HG03097 (cell line): Measurements from ENCODE around the gene SPARCL1.

Source experiments
- ATAC-seq: cut with Tn5 transposase; IDR thresholded peaks from one replicate; pipeline ENCODE4 v1.9.1; 2021; ENCODE audit not compliant: unreplicated experiment, low FRiP score

The SPARCL1 gene

DNA sequence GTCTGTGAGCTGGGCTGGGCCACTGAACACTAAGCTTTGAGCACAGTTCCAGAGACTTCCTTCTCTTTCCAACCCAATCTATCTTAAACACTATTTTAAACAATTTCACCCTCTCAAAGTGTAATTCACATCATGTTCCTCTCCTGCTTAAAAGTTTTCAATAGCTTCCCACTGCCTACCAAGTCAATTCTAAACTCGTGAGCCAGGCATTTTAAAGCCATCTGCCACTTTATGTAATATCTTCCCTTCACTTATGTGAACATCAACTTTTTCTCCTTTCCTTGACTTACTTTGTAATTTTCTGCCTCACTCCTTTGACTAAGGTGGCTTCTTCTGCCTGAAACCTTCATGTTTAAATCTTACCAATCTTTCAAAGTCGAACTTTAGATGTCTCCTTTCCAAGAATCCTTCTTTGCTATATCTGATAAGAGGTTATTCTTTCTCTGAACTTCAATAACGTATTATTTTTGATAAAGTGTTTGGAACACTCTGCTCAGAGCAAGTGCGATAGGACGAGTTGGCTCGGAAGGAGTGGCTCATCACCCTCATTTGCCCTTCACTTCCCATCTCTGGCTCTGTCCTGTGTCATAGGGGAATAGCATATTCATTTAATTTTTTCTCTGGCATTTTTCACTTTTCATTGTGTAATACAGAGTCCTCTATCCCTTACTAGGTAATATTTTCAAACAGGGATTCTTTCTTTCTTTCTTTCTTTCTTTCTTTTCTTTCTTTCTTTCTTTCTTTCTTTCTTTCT, 13.0 kb upstream of the SPARCL1 start:
- no peak for ATAC-seq

DNA sequence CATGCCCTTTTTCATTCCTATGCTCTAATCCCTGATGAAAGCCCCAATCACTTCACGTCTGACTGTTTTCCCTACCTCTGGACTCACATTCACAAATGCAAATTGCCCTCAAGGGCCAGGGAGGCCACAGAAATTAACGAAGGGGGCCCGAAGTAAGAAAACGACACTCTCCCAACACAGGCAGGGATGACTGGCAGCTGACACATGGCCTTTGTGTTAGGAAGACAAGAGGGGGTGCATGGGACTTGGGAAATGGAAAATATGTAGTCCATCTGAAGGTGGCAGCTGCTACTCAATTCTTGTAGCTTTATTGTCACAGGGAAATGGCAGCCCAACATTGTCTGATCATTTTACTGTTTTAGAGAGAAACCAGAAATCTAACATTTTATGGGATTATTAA, 12.3 kb upstream of the SPARCL1 start:
- no peak for ATAC-seq

DNA sequence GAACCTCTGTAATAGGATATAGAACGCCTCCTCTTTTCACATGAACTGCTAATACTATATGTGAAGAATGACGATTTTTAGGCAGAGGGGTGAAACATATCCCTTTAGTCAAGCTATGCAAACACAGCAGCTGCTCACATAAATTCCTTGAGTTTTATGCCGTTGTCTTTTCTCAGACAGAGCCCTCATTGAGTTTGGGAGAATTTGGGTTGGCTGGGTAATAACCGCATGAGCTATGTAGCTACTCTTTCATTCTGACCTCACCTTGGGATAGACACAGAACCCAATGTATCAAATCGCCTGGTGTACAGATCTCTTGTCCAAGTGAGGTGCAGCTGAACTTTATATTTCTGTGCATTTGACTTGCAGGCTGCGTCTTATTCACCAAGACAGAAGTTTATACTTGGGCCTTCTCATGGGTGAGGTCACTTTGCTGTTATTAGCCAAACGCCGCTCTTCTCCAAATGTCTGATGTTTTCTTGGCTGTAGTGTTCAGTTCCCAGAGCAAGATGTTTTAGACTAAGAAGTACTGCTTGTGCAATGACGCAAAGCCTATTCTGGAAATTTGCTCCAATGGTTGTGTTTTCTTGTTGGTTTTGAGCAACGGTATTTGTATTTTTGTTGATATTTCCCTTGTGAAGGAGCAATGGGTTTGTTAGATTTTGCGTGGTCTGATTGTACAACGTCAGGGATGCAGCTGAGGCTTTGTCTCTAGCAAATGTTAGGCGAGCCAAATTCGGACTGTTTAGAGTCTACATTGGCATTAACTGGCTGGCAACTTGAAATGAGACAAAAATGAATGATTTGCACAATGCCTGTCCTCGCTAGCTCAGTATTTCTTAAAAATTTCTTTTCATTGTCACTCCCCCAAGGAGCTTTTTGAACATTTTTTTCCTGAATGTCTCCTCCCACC, 11.2 kb upstream of the SPARCL1 start:
- ATAC-seq, result no peak

DNA sequence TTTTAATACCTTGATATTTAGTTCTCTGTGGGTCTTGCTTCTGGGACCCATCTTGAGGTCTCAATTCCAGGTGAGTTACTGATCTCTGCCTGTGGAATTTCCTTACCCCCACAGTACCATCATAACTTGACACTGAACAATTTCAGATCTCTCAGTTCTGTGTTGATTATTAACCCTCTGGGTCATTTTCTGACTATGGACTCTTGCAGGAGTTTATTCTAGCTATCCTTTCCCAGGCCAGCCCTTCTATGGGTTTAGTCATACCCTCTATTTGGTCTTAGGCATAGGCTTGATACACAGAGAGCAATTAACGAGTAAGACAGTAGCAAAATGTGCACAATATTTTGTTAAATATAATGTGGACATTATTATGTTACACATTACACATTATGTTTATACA, 3.7 kb upstream of the SPARCL1 start:
- no peak for ATAC-seq

DNA sequence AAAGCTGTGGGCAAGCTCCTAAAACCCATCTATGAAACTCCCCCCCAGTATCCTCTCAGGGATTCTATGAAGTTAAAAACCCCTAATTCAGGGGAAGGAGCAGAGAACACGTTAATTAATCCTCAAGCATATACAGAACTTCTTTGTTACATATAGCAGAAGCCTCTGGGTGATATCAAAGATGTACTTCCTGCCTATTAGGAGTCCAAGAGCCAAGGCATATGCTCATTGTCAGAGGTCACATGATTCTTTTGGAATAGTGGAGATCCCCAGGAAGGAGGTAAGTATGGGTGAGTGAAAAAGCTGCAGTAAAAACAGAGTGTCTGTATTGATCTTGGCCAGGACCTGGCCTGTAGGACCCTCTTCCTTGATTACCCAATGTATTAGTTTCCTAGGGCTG, 2.9 kb upstream of the SPARCL1 start:
- ATAC-seq, result no peak

DNA sequence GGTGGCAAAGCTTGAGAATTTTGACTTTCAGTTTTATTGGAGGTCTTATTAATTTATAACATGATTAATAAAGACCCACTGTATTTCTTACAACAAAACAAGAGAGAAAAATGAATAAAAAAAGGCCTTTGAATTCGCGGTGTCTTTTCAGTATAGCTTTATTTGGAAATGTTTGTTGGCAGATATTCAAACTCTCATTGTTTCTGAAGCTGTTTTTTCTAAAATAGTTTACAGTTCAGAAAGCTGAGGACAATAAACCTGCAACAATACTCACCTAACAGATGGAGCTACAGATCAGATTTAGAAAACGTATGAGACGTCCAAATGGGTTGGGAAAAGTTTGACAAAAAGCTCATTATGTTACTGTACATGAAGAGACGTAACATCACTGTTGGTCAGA, 2.4 kb upstream of the SPARCL1 start:
- ATAC-seq, result no peak

DNA sequence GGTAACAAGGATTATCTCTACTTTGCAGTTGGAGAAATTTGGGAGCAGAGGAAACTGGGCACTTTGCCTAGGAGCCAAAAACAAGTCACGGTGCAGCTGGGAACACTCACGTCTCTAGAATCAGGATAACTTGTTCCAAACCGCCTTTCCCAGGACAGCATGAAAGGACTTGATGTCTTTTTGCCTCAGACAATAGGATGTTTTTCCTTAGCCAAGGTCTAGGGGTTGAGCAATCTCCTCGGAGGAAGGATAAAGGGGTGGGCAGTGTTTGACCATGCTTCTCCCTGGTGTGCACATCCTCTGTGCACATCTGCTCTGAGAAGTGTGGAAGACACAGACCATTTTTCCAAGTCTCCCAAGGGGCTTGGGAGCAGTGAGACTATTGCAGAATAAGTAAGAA, 1.7 kb upstream of the SPARCL1 start:
- ATAC-seq, result no peak

DNA sequence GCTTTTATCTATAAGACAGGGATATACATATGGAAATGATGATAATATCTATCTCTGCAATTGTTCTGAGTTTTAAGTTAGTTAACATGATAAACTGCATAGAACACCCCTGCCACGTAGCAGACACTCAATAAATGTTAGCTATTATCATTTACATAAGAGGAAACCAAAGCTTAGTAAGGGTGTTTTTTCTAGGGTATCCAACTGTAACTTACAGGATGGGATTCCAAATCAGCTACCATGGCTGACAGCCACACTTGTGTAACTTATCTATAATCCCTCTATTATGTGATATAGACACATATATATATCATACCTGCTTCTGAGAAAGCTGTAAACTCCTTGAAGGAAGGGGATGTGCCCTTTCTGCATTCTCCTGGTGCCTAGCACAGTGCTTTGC, 1.1 kb upstream of the SPARCL1 start:
- ATAC-seq, result no peak

DNA sequence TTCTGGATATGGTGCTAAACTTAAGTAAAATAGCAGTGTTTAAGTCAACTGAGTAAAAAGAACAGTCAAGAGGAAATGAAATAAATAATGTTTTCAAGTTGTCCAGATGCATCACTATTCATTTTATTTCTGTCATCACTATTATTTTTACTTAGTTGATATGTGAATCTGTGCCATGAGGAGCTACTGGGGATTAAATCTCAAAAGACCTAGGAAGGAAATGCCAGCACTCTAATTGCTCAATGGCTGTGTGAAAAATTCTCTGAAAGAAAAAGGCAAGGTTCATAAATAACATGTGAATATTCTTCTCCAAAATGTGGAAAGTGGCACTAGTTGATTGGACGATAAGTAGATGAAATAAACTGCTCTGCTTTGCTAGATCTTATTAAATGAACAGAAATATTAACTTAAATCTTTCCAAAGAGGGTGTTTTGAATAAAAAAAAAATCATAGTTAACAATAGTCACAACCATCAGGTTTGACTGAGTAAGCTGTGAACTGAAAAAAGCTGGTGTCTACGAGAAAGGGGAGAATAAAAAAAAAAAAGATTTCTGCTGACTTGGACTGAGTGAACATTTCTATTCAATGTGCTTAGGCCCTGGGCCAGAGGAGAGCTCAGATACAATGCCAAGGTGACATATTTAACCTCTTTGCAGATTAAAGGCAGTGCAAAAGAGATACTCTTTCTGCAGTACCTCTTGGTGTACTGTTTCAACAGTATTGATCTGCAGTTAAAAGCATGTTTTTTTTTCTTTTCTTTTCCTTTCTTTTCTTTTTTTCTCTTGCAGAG, 1.6 kb downstream of the SPARCL1 start:
- no peak for ATAC-seq

DNA sequence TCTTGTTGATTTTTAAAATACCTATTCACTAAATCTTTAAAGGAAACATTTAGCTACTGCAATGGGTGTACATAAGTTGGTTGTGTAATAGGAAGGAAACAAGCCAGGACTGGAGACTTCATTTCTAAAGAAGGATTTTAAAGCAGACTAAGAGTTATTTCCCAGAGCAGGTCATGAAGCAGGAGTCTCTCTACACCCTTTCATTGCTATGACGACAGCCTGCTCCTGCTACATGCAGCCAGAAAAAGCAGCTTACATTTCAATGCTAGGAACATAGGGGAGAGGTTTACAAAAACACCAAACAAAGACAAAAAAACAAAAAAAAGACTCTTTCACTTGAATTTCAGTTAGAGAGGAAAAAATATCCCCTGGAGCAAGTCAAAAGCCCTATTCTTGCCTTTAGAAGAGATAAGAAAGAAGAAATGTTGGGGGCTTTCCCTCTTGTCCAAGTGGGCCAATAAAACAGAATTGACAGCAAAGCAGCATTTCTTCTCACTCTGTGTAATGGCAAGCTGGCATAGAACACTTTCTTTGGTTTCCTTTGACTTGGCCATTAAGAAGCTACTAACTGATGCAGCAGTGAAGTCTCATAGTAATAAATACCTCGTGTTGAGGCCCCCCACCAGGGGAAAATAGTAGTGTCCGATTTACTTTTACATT, 3.4 kb downstream of the SPARCL1 start:
- ATAC-seq, result no peak

DNA sequence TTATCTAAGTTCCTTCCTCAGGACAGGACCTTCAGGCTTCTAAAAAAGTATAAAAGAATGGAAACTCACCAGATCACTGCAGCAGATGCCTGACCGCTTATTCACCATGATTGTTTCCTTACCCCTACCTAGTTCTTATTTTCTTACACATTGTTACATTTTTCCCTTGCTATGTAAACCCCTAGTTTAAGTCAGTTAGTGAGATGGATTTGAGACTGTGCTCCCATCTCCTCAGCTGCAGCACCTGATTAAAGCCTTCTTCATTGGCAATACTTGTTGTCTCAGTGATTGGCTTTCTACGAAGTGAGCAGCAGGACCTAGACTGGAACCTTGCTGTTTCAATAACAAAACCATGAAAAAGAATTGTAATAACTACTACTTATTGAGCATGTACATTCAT, 4.7 kb downstream of the SPARCL1 start:
- ATAC-seq, result no peak

DNA sequence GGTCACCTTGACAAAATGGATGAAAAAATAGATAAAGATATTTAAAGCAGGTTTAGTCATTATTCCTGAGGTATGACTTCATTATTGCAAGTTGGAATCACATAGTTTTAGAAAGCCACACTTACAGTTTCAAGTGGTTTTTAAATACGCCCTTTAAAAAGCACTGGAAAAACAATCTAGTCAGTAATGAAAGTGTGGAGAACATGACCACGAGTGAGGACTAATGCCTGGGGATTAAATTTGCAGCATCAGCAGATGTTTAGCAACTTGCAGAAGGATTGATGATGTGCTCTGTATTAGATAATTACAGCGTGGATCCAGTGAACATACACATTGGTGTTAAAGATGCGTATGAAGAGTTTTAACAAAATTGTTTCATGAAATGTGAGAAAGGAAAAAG, 5.9 kb downstream of the SPARCL1 start:
- no peak for ATAC-seq

DNA sequence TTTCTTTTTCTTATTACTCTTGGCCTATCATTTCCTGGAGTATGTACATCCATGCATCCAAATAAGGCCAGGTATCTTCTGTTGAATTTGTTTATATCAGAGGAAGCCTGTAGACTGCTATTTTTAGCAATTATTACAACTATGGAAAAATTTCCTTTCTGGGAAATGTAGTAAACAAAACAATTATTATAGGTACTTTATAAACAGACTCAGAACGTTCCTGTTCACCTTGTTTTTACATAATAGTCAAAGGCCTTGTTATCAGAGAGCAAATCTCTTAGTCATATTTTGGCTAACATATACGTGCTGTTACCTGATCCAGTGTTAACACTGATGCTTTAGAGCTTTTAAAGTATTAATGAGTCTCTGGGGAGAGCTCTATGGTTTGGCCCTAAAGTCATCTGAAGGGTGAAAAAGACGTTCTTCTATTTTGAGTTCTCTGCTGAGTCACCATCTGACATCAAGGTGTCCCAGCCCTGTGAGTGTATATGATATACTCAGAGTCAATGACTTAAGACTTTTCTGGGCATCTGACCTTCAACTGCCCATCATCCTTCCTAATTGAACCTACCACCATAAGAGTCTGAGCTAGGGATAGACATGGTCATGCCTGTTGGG, 7.3 kb downstream of the SPARCL1 start:
- no peak for ATAC-seq

DNA sequence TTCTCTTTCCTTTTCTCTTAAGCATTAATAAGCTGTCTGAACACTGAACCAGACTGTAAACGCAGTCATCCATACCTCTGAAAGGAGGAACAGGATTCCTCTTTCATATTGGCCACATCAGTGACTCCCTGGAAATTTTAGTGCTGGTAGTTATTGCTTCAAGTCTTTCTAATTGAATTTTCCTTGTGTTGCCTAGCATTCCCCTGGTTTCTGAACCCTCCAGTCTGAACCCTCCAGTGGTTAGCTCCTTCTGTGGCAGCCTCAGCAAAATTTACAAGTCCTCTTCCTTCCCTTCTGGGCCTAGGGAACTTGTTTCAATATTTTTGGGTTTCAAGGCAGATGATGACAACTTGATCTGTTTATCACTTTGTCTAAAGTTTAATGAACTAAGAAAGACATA, 7.9 kb downstream of the SPARCL1 start:
- ATAC-seq, result no peak

DNA sequence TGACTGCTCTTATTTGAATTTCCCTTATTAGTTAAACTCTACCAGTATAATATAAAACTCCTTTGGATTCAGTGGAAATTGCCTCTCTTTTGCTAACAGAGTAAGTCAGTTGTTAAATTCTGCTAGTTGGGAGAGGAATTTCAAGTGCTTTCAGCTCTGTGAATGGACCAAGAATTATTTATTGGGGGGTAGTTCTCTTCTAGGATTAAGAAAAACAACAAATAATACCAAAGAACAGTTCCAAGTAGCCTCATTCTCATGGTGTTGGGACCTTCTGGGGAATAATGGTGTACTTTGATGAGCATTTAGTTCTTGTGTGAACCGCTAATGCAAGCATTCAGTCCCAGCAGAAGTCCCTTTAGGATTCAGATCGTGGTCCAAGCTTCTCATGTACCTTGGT, 11.6 kb downstream of the SPARCL1 start:
- ATAC-seq, result no peak

DNA sequence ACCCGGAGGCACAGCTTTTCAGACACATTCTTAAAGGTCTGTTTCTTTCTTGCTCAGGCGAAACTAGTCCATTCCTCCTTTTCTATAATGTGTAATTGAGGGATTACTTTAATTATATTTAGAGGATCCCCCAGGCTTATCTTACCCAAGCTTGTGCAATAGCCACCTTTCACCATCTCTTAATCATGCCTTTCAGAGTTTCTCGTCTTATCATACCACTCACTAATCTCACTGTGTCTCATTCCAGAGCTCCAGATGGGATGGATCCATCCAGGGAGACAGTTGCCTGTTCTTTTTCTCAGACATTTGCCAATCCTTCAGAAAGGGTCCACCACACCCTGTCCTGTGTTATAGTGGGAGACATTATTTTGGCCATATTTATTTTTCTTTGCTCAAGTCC, 12.5 kb downstream of the SPARCL1 start:
- no peak for ATAC-seq

DNA sequence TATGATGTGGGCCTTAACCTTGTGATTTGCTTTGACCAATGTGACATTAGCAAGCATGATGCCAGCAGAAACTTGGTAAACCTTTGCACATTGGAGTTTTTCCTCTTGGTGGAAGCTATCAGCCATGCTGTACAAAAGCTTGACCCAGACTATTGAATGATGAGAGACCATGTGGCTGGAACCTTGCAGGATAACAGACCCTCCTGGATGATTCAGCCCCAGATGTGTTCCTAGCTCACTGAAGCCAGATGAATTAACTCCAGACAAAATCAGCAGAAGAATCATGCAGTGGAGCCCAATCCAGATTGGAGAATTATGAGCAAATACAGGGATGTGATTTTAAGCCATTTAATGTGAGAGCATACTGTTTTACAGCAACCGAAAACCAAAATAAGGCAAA, 16.8 kb downstream of the SPARCL1 start:
- no peak for ATAC-seq

DNA sequence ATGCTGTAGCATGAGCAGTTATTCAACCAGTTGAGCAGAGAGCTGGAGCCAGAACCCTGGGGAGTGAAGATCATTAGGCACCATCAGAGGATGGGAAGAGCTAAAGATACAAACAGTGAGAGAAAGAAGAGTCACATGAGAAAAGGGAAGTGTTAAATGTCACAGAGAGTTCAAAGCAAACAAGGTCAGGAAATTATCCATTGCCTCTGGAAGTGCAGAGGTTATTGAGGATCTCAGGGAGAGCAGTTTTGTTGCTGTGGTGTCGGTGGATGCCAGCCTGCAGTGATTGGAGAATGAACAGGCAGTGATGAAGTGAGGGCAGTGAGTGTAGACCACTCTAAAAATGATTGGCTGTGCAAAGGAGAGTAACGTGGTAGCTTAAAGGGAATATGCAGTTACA, 17.7 kb downstream of the SPARCL1 start:
- no peak for ATAC-seq

DNA sequence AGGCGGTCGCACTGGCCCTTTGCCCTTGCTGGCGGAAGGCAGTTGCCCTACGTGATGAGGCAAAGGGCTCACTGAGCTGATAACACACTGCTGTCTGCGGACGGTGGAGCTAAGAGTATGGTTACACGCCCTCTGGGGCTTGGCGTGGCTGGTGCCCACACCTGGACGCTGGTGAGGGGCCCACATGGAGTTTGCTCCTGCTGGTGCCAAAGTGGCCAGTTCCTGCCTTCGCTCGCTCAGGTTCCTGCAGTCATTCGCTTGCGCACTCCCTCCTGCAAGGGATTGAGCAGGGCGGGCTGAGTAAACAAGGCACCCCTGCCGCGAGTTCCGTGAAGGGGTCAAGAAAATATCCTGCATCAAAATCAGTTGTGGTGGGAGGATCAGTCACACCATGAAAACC, 18.4 kb downstream of the SPARCL1 start:
- ATAC-seq, result no peak

DNA sequence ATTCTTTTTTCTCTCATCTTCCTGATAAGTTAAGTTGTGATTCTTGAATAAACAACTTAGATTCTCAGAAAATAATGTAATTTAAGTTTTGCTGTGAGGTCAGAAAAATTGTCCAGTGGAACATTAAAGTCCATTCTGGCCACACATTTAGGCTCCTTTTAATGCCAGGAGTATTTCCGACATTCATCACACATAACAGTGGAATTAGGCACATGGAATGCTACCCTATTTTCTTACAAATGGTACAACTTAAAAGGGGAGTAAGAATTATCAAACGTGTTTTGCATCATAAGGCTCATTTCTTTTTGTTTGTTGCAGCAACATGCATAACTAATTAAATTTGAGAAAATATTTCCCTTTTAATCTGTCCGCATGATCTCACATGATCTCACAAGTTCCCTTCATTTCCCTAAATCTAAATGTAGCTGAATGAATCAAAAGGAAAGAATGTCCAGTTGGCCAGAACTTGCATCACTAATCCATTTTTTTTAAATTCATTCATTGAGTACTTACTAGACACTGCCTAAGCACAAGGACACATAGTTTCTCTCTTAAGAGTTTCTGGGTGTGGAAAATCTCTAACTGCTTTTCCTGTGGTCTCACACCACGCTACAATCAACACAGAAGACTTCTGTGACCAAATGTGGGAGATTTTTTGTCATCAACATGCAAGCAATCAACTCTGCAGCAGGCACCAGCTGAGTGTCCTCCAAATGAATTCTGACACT, 22.0 kb downstream of the SPARCL1 start:
- ATAC-seq, result no peak
